ENCODE data around the gene NFKB2.

NFKB2 gene

GRCh38 chr10:102450124-102450373 lies 54.5 kb downstream of the NFKB2 start:
- H3K4me3 ChIP-seq (replicated peaks; ENCODE audit: insufficient read depth, low read length), result peak overlapping the region; percentile 76
- TF ChIP-seq POLR2AphosphoS5 (IDR thresholded peaks at IDR 0.05; ENCODE audit: low read depth) (peak; percentile 66; the same call in 1 of the 2 replicates), SPI1 (IDR thresholded peaks at IDR 0.05; ENCODE audit: borderline replicate concordance, low read depth) (no peak), GABPA (IDR thresholded peaks at IDR 0.05; ENCODE audit: low read depth) (no peak)
- TF ChIP-seq, protein P1, sequence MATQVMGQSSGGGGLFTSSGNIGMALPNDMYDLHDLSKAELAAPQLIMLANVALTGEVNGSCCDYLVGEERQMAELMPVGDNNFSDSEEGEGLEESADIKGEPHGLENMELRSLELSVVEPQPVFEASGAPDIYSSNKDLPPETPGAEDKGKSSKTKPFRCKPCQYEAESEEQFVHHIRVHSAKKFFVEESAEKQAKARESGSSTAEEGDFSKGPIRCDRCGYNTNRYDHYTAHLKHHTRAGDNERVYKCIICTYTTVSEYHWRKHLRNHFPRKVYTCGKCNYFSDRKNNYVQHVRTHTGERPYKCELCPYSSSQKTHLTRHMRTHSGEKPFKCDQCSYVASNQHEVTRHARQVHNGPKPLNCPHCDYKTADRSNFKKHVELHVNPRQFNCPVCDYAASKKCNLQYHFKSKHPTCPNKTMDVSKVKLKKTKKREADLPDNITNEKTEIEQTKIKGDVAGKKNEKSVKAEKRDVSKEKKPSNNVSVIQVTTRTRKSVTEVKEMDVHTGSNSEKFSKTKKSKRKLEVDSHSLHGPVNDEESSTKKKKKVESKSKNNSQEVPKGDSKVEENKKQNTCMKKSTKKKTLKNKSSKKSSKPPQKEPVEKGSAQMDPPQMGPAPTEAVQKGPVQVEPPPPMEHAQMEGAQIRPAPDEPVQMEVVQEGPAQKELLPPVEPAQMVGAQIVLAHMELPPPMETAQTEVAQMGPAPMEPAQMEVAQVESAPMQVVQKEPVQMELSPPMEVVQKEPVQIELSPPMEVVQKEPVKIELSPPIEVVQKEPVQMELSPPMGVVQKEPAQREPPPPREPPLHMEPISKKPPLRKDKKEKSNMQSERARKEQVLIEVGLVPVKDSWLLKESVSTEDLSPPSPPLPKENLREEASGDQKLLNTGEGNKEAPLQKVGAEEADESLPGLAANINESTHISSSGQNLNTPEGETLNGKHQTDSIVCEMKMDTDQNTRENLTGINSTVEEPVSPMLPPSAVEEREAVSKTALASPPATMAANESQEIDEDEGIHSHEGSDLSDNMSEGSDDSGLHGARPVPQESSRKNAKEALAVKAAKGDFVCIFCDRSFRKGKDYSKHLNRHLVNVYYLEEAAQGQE (IDR thresholded peaks at IDR 0.05; ENCODE audit: insufficient replicate concordance, low read depth), result no peak
- TF ChIP-seq, protein P2, sequence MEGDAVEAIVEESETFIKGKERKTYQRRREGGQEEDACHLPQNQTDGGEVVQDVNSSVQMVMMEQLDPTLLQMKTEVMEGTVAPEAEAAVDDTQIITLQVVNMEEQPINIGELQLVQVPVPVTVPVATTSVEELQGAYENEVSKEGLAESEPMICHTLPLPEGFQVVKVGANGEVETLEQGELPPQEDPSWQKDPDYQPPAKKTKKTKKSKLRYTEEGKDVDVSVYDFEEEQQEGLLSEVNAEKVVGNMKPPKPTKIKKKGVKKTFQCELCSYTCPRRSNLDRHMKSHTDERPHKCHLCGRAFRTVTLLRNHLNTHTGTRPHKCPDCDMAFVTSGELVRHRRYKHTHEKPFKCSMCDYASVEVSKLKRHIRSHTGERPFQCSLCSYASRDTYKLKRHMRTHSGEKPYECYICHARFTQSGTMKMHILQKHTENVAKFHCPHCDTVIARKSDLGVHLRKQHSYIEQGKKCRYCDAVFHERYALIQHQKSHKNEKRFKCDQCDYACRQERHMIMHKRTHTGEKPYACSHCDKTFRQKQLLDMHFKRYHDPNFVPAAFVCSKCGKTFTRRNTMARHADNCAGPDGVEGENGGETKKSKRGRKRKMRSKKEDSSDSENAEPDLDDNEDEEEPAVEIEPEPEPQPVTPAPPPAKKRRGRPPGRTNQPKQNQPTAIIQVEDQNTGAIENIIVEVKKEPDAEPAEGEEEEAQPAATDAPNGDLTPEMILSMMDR (IDR thresholded peaks at IDR 0.05; ENCODE audit: insufficient read depth, low read length), result no peak
- DNase-seq (ENCODE audit: low read depth in 1 of 2, low spot score in 1 of 2), result peak in 1 of 2 experiments; percentile 63
- H3K27ac ChIP-seq (replicated peaks), result peak overlapping the region; percentile 79
- no peaks in the 10 kb centered on the region for H3K27me3 ChIP-seq (ENCODE audit: insufficient read depth, poor library complexity, severe bottlenecking)

DNA sequence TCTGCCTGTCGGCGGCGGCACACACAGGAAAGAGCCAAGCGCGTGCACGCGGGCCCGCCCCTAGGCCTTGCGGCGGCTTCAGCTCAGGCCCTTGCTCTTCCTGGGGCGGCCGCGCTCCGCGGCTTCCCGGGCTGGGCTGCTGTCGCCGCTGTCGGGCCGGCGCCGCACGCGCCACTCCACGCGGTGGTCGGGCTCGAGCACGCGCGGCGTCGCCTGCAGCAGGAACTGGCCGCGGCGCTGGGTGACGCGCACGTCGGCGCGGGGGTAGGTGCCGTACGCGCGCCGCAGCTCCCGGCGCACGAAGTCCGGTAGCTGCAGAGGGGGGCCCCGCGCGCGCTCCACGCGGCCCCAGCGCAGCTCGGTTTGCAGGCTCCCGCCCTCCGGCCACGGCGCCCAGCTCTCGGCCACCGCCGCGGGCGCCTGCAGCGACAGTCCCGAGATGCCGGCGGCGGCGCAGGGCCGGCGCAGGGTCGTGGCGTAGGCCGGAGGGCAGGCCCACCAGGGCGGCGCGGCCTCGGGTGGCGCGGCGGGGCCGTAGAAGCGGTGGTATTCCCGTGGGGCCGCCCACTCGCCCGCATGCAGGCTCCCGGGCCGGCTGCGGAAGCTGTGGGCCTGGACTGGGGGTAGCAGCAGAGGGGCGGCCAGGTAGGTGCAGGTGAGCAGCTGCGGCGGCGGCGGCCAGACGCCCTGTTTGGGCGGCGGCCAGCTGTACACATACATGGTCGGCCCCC lies 55.0 kb downstream of the NFKB2 start:
- Histone ChIP-seq H3K27ac (replicated peaks) (peak overlapping the region; percentile 79), H3K4me3 (replicated peaks; ENCODE audit: insufficient read depth, low read length) (peak overlapping the region; percentile 76), H3K27me3 (ENCODE audit: insufficient read depth, poor library complexity, severe bottlenecking) (no peaks in the 10 kb centered on the region)
- peak; percentile 82 to 90 for DNase-seq (ENCODE audit: low read depth in 1 of 2, low spot score in 1 of 2)
- TF ChIP-seq, protein P2 (IDR thresholded peaks at IDR 0.05; ENCODE audit: insufficient read depth, low read length), result no peak
- TF ChIP-seq SPI1 (IDR thresholded peaks at IDR 0.05; ENCODE audit: borderline replicate concordance, low read depth), result 0 out of 2 replicates have a peak, but pooled peaks have one; percentile 3

DNA sequence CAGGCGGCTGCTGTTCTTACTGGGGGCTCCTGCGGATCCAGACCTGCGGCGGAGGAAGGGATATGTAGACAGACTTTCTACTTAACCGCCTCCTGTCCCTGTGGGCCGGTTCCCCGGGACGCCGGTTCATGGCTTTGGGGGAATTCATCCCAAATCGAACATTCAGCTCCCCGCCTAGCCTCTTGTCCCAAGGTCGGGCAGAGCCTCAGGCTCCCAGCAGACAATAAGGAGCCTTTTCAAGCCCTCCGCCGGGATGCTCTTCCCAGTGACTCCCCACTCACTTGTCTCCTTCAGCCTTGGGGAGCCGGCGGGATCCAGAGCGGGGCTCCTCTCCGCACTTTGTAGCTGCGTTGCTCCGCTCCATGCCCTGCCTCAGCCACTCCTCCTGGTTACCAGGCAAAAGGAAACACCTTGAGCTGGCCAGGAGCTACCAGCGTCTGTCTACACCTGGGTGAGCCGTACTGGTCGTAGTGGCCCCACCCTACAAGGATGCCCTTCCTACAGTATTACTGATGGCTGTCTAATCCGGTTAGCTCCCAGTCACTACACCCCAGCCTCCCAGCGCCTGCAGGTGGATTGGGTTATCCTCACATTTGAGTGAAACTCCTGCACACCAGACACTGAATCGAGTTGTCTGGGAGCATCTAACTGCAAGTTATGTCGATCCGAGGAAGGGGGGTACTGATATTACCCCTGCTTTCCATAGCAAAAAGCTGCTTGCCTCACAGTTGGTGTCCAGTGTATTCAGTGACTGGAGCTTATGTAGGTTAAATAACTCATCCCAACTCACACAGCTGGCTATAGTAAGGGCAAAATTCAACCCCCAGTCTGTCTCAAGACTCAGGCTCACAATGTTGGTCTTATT lies 55.8 kb downstream of the NFKB2 start, which contains the start of gene C10orf95:
TSS of gene C10orf95 (minus strand) at position 439 of the 865 bp plus-strand sequence. CDS start 450 bp downstream, outside the sequence.
- Histone ChIP-seq H3K27ac (replicated peaks) (peak within 1 kb of the TSS; percentile 75), H3K27me3 (ENCODE audit: insufficient read depth, poor library complexity, severe bottlenecking) (no peaks in the 10 kb centered on the region), H3K4me3 (replicated peaks; ENCODE audit: insufficient read depth, low read length) (peak within 1 kb of the TSS; percentile 76)
- TF ChIP-seq GABPA (IDR thresholded peaks at IDR 0.05; ENCODE audit: low read depth) (no peak), POLR2AphosphoS5 (IDR thresholded peaks at IDR 0.05; ENCODE audit: low read depth) (no peak), SPI1 (IDR thresholded peaks at IDR 0.05; ENCODE audit: borderline replicate concordance, low read depth) (no peak)
- TF ChIP-seq, protein P1 (IDR thresholded peaks at IDR 0.05; ENCODE audit: insufficient replicate concordance, low read depth), result no peak
- TF ChIP-seq, protein P2 (IDR thresholded peaks at IDR 0.05; ENCODE audit: insufficient read depth, low read length), result no peak
- peak in 1 of 2 experiments; percentile 19 for DNase-seq (ENCODE audit: low read depth in 1 of 2, low spot score in 1 of 2)

Small RNA genes lying within 50 kb of the gene (microRNA-seq; reads per million reads assigned to microRNA genes)
- gene MIR146B, result 9,451 reads per million, percentile 97 among the genes with 10 or more reads in this experiment

Data from HL-60 (cell line).